SK-N-SH treated with all-trans-retinoic acid at 6 μM for 48 hours (cell line): ENCODE results near the gene NPAS2.
A peak's percentile ranks its signal among the peaks of the same experiment; 100 is the strongest.

Source experiments
- ATAC-seq: fragments of 200-7000 bp; cut with Tn5 transposase; 3 replicates; pipeline ENCODE4 v1.9.1; 2020; ENCODE audit warnings: mild to moderate bottlenecking, moderate library complexity
- ARNTL ChIP-seq: fragments of 450-650 bp; formaldehyde crosslinking; IDR thresholded peaks from 2 replicates; pipeline ENCODE4 v1.5.0; 2020; ENCODE audit warnings: low read depth, mild to moderate bottlenecking, moderate library complexity, borderline replicate concordance
- BACH2 ChIP-seq: fragments of 250-450 bp; sonication (Bioruptor Pico); IDR thresholded peaks from 2 replicates; pipeline ENCODE4 v1.9.0; 2021; ENCODE audit warnings: mild to moderate bottlenecking, borderline replicate concordance
- CSDC2 ChIP-seq: fragments of 250-450 bp; sonication (Bioruptor Pico); IDR thresholded peaks from 2 replicates; pipeline ENCODE4 v1.5.0; 2020; ENCODE audit warnings: mild to moderate bottlenecking, moderate library complexity
- ESRRG ChIP-seq: fragments of 250-450 bp; sonication (Bioruptor Pico); IDR thresholded peaks from 2 replicates; pipeline ENCODE4 v1.6.1; 2021; ENCODE audit warnings: mild to moderate bottlenecking
- GLIS3 ChIP-seq: fragments of 250-450 bp; sonication (Bioruptor Pico); IDR thresholded peaks from 2 replicates; pipeline ENCODE4 v1.5.0; 2020; ENCODE audit warnings: mild to moderate bottlenecking, moderate library complexity
- ISL1 ChIP-seq: fragments of 250-450 bp; sonication (Bioruptor Pico); IDR thresholded peaks from 2 replicates; pipeline ENCODE4 v2.1.2; 2022; ENCODE audit warnings: mild to moderate bottlenecking, moderate library complexity
- OSR1 ChIP-seq: fragments of 250-450 bp; sonication (Bioruptor Pico); IDR thresholded peaks from 2 replicates; pipeline ENCODE4 v1.8.0; 2022; ENCODE audit warnings: moderate library complexity, mild to moderate bottlenecking, inconsistent platforms
- RARB ChIP-seq: fragments of 250-450 bp; sonication (Bioruptor Pico); IDR thresholded peaks from 2 replicates; pipeline ENCODE4 v1.8.0; 2021; ENCODE audit warnings: mild to moderate bottlenecking, moderate library complexity
- SNAI2 ChIP-seq: fragments of 250-450 bp; sonication (Bioruptor Pico); IDR thresholded peaks from 2 replicates; pipeline ENCODE4 v1.5.0; 2020; ENCODE audit warnings: mild to moderate bottlenecking, moderate library complexity
- TCF4 ChIP-seq: fragments of 250-450 bp; sonication (Bioruptor Pico); IDR thresholded peaks from 2 replicates; pipeline ENCODE4 v1.8.0; 2021; ENCODE audit warnings: mild to moderate bottlenecking, moderate library complexity, borderline replicate concordance
- TOX ChIP-seq: fragments of 250-450 bp; sonication (Bioruptor Pico); IDR thresholded peaks from 2 replicates; pipeline ENCODE4 v1.8.0; 2021; ENCODE audit warnings: mild to moderate bottlenecking, moderate library complexity, borderline replicate concordance
- ZC3H10 ChIP-seq: fragments of 250-450 bp; sonication (Bioruptor Pico); IDR thresholded peaks from 2 replicates; pipeline ENCODE4 v1.5.1; 2021; ENCODE audit warnings: mild to moderate bottlenecking, moderate library complexity
- ZFP3 ChIP-seq: fragments of 250-450 bp; sonication (Bioruptor Pico); IDR thresholded peaks from 2 replicates; pipeline ENCODE4 v1.5.0; 2020; ENCODE audit warnings: mild to moderate bottlenecking, moderate library complexity
- ZFP30 ChIP-seq: fragments of 450-650 bp; formaldehyde crosslinking; IDR thresholded peaks from 2 replicates; pipeline ENCODE4 v1.5.0; 2022; ENCODE audit warnings: mild to moderate bottlenecking, moderate library complexity
- ZNF70 ChIP-seq: fragments of 450-650 bp; formaldehyde crosslinking; IDR thresholded peaks from 2 replicates; pipeline ENCODE4 v1.5.0; 2020; ENCODE audit warnings: mild to moderate bottlenecking, moderate library complexity
- ZNF8 ChIP-seq: fragments of 450-650 bp; formaldehyde crosslinking; IDR thresholded peaks from 2 replicates; pipeline ENCODE4 v1.5.0; 2020; ENCODE audit warnings: mild to moderate bottlenecking, moderate library complexity
- TF ChIP-seq, protein P1 (sequence below): fragments of 250-450 bp; sonication (Bioruptor Pico); IDR thresholded peaks from 2 replicates; pipeline ENCODE4 v1.5.1; 2021; ENCODE audit warnings: mild to moderate bottlenecking, moderate library complexity
- TF ChIP-seq, protein P2 (sequence below): fragments of 250-450 bp; sonication (Bioruptor Pico); IDR thresholded peaks from 2 replicates; pipeline ENCODE4 v1.5.1; 2020; ENCODE audit warnings: low read depth, mild to moderate bottlenecking, moderate library complexity
- TF ChIP-seq, protein P3 (sequence below): fragments of 250-450 bp; sonication (Bioruptor Pico); IDR thresholded peaks from 2 replicates; pipeline ENCODE4 v1.8.0; 2020; ENCODE audit warnings: mild to moderate bottlenecking, moderate library complexity, borderline replicate concordance
- TF ChIP-seq, protein P4 (sequence below): fragments of 250-450 bp; sonication (Bioruptor Pico); IDR thresholded peaks from 2 replicates; pipeline ENCODE4 v1.5.0; 2020; ENCODE audit warnings: mild to moderate bottlenecking, moderate library complexity
- TF ChIP-seq, protein P5 (sequence below): fragments of 250-450 bp; sonication (Bioruptor Pico); IDR thresholded peaks from 2 replicates; pipeline ENCODE4 v1.8.0; 2021; ENCODE audit warnings: low read depth, mild to moderate bottlenecking, moderate library complexity, borderline replicate concordance

The NPAS2 gene

DNA sequence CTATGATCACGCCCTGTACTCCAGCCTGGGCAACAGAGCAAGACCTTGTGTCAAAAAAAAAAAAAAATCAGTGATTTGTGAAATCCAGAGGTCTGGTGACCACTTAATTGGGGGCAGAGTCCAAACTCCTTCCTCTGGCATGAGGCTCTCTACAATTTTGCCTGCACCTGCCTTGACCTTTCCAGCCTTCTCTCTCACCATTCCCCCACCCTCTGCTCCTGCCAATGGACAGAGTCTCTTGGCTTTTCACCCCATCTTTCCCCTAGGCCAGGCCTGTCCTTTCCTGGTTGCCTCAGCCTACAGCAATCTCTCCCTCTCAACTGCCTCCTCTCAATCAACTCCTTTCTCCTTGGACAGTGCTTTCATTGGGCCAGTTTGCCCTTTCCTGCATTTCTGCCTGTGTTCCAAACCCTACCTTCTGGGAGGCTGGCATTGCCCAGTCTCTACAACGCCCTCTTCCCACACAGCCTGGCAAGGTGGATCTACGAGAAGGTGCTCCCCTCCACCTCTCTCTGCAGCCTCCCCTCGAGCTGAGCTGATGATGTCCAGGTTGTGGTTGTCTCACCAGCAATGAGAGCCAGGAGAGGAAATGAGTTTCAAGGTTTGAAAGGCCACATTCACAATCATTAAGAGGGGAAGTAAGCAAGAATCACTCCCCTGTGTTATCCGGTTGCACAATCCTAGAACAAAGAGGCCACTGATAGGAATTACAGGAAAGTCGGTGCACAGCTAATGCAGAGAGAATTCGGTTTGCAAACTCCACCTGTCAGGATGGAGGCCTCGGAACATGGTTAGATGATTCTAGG, 39.5 kb upstream of the NPAS2 start:
- ATAC-seq: peak; percentile 62
- no peak for TF ChIP-seq ESRRG (CRISPR knock-in tag)
- no peak for TF ChIP-seq TOX
- TF ChIP-seq, protein P1, sequence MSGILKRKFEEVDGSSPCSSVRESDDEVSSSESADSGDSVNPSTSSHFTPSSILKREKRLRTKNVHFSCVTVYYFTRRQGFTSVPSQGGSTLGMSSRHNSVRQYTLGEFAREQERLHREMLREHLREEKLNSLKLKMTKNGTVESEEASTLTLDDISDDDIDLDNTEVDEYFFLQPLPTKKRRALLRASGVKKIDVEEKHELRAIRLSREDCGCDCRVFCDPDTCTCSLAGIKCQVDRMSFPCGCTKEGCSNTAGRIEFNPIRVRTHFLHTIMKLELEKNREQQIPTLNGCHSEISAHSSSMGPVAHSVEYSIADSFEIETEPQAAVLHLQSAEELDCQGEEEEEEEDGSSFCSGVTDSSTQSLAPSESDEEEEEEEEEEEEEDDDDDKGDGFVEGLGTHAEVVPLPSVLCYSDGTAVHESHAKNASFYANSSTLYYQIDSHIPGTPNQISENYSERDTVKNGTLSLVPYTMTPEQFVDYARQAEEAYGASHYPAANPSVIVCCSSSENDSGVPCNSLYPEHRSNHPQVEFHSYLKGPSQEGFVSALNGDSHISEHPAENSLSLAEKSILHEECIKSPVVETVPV (CRISPR knock-in tag): no peak
- TF ChIP-seq ZFP30 (CRISPR knock-in tag): no peak
- no peak for TF ChIP-seq ZNF70 (CRISPR knock-in tag)
- TF ChIP-seq, protein P2, sequence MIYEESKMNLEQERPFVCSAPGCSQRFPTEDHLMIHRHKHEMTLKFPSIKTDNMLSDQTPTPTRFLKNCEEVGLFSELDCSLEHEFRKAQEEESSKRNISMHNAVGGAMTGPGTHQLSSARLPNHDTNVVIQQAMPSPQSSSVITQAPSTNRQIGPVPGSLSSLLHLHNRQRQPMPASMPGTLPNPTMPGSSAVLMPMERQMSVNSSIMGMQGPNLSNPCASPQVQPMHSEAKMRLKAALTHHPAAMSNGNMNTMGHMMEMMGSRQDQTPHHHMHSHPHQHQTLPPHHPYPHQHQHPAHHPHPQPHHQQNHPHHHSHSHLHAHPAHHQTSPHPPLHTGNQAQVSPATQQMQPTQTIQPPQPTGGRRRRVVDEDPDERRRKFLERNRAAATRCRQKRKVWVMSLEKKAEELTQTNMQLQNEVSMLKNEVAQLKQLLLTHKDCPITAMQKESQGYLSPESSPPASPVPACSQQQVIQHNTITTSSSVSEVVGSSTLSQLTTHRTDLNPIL: no peak
- no peak for TF ChIP-seq BACH2 (CRISPR knock-in tag)
- TF ChIP-seq TCF4 (CRISPR knock-in tag): no peak
- no peak for TF ChIP-seq ARNTL
- TF ChIP-seq GLIS3 (CRISPR knock-in tag): no peak
- TF ChIP-seq, protein P3, sequence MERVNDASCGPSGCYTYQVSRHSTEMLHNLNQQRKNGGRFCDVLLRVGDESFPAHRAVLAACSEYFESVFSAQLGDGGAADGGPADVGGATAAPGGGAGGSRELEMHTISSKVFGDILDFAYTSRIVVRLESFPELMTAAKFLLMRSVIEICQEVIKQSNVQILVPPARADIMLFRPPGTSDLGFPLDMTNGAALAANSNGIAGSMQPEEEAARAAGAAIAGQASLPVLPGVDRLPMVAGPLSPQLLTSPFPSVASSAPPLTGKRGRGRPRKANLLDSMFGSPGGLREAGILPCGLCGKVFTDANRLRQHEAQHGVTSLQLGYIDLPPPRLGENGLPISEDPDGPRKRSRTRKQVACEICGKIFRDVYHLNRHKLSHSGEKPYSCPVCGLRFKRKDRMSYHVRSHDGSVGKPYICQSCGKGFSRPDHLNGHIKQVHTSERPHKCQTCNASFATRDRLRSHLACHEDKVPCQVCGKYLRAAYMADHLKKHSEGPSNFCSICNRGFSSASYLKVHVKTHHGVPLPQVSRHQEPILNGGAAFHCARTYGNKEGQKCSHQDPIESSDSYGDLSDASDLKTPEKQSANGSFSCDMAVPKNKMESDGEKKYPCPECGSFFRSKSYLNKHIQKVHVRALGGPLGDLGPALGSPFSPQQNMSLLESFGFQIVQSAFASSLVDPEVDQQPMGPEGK: no peak

DNA sequence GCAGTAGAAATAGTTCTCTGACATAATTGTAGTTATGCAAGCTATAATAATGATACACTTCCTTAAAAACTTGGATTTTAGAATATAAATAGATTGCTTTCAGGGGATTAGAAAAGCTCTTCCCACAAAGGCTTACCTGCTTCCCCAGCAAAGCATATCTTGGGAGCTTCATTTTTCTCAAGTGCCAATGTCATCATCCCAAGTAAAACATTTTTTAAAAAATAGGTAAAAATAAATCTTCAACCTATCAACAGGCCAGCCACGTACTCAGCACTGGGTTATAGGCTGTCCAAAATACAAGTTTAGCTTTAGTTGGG, 39.0 kb upstream of the NPAS2 start:
- TF ChIP-seq, protein P3: no peak
- no peak for TF ChIP-seq ARNTL
- no peak for TF ChIP-seq TCF4 (CRISPR knock-in tag)
- no peak for TF ChIP-seq OSR1 (CRISPR knock-in tag)
- TF ChIP-seq, protein P4, sequence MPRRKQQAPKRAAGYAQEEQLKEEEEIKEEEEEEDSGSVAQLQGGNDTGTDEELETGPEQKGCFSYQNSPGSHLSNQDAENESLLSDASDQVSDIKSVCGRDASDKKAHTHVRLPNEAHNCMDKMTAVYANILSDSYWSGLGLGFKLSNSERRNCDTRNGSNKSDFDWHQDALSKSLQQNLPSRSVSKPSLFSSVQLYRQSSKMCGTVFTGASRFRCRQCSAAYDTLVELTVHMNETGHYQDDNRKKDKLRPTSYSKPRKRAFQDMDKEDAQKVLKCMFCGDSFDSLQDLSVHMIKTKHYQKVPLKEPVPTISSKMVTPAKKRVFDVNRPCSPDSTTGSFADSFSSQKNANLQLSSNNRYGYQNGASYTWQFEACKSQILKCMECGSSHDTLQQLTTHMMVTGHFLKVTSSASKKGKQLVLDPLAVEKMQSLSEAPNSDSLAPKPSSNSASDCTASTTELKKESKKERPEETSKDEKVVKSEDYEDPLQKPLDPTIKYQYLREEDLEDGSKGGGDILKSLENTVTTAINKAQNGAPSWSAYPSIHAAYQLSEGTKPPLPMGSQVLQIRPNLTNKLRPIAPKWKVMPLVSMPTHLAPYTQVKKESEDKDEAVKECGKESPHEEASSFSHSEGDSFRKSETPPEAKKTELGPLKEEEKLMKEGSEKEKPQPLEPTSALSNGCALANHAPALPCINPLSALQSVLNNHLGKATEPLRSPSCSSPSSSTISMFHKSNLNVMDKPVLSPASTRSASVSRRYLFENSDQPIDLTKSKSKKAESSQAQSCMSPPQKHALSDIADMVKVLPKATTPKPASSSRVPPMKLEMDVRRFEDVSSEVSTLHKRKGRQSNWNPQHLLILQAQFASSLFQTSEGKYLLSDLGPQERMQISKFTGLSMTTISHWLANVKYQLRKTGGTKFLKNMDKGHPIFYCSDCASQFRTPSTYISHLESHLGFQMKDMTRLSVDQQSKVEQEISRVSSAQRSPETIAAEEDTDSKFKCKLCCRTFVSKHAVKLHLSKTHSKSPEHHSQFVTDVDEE (CRISPR knock-in tag): no peak
- TF ChIP-seq SNAI2 (CRISPR knock-in tag): no peak
- TF ChIP-seq ISL1 (CRISPR knock-in tag): no peak
- TF ChIP-seq, protein P5, sequence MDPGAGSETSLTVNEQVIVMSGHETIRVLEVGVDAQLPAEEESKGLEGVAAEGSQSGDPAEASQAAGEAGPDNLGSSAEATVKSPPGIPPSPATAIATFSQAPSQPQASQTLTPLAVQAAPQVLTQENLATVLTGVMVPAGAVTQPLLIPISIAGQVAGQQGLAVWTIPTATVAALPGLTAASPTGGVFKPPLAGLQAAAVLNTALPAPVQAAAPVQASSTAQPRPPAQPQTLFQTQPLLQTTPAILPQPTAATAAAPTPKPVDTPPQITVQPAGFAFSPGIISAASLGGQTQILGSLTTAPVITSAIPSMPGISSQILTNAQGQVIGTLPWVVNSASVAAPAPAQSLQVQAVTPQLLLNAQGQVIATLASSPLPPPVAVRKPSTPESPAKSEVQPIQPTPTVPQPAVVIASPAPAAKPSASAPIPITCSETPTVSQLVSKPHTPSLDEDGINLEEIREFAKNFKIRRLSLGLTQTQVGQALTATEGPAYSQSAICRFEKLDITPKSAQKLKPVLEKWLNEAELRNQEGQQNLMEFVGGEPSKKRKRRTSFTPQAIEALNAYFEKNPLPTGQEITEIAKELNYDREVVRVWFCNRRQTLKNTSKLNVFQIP (CRISPR knock-in tag): no peak
- no peak for TF ChIP-seq ZNF8 (CRISPR knock-in tag)
- TF ChIP-seq ZFP30 (CRISPR knock-in tag): no peak
- TF ChIP-seq ZFP3 (CRISPR knock-in tag): no peak
- TF ChIP-seq ZC3H10 (CRISPR knock-in tag): no peak
- no peak for TF ChIP-seq RARB (CRISPR knock-in tag)
- TF ChIP-seq, protein P1 (CRISPR knock-in tag): no peak
- TF ChIP-seq, protein P2: no peak
- TF ChIP-seq CSDC2: no peak
- no peak for ATAC-seq
